Retina (tissue), 1 donor: ENCODE measurements around the gene DKKL1.

Experiments
- DNase-seq: peaks from one replicate; pipeline ENCODE4 v3.0.0-alpha.2; 2016

DKKL1 gene

DNA sequence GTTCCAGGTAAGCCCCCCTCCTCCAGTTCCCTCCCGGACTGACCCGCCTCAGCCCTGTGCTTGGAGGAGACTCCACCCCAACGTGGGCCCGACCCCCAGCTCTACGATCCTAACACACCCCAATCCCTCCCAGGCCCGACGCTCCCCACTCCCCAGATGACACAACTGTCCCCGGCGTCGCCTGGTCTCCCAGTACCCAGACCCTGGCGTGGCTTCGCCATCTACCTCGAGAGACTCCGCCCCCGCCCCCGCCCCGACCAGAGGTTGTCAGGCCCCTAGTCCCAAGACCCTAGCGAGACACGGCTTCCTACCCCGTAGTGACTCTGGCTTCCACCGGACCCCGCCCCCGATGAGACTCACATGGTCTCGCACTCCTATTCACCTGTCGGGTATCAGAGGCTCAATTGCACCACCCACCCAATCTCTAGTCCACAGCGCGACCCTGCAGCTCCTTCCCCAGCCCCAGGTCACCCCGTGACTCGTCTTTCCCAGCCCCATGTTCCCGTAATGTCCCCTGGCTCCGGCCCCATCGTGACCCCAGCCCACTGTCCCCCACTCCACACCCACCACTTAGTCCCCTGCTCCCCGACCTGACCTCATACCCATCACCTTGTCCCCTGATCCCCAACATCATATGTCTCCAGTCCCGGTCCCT is 25.5 kb upstream of the DKKL1 start:
- DNase-seq, result no peak

DNA sequence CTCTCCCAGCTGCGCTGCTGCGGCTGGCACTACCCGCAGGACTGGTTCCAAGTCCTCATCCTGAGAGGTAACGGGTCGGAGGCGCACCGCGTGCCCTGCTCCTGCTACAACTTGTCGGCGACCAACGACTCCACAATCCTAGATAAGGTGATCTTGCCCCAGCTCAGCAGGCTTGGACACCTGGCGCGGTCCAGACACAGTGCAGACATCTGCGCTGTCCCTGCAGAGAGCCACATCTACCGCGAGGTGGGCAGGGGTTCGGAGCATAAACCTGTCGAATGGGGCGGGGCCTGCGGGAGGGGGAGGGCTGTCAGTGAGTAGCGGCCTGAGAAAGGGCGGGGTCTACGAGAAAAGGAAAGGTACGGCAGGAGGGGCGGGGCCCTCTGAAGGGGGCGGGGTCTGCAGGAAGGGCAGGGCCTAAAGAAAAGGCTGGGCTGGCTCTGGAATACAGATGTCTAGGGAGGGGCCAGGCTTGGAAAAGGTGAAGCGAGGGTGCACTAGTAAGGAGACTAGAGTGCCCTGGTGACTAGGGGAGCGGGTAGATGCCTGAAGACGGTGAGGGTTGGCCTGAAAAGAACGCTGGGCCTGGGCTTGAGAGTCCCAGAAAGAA is 24.9 kb upstream of the DKKL1 start:
- peak; percentile 52 for DNase-seq

DNA sequence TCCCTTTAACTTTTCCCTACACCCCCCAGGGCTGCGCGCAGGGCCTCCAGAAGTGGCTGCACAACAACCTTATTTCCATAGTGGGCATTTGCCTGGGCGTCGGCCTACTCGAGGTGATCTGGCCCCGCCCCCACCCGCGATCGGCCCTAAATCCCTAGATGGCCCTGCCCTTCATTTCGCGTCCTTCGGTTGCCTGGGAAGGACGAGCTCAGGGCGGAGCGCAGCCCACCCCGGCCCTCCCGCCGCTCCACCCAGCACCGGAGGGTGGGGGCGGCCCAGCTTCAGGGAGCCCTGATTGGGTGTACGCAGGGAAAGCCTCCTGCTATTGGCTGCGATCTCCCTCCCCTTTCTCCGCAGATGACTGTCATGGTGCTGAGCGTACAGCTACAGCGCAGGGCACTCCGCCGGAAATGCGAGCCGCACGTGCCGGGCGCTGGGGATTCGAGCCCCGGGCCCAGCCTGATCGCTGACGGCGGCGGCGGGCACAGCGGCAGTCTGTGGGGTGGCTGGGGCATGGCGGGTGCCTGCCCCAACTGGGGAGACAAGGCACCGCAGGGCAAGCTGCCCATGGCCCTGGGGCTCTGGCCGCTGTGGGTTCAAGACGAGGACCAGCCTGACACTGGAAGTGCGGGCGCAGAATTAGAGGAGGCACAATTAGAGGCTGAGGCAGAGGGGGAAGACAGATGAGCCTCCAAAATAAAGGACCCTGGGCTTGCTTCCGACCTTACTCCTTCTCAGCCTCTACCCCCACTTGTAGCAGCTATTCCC is 24.2 kb upstream of the DKKL1 start:
- DNase-seq, result peak; percentile 90

DNA sequence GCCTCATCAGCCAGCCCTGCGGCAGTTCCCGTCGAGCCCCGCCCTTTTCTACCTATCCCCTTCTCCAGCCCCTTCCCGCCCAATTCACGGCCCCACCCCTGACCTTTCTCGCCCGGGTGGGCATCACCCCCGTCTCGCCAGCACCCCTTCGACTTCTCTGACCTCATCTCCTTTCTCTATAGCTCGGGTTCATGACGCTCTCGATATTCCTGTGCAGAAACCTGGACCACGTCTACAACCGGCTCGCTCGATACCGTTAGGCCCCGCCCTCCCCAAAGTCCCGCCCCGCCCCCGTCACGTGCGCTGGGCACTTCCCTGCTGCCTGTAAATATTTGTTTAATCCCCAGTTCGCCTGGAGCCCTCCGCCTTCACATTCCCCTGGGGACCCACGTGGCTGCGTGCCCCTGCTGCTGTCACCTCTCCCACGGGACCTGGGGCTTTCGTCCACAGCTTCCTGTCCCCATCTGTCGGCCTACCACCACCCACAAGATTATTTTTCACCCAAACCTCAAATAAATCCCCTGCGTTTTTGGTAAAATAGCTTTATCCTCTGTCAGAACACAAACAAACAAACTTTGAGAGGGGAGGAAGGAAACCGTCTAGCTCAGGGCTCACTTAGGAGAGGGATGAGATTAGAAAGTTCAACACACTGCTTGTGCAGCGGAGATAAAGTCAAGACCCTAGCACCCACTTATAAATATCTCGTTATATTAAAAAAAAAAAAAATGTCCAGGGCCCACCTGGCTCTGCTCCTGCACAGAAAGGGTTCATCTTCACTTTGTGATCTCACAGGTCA is 23.4 kb upstream of the DKKL1 start:
- no peak for DNase-seq

DNA sequence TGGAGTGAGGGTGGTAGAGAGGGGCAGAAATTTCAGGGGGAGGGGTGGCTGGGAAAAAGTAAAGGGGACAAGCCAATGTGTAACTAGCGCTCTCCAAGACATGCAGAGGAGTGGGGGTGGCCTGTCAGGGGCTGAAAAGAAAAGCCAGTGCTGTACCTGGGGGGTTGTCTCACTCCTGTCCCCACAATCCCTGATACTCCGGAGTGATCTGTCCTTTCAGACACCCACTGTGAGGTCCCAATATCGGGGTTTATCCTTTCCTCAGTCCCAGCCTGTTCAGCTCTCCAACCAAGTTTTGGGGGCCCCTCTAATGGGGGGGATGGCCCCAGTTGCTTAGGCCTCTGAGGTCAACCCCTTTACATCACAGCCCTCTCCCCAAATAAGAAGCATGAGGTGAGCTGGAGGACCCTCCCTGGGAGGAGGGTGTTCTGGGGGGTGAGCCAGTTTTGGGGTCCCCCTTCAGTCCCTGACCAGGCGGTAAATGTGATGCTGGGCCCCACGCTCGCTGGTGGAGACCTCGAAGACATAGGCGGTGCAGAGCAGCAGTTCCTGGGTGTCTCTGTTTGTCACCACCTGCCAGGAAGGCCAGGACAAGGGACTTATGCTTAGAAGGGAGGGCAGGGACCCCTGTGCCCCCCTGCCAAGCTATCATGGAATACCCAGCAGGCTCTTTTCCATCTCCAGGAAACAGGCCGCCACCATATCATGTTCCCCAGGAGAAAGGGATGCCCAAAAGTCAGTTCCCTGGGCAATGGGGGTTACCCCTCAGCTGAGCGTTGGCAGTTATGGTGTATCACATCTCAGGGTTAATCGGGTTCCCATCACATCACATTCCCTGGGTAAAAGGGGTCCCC is 22.6 kb upstream of the DKKL1 start:
- DNase-seq, result no peak

DNA sequence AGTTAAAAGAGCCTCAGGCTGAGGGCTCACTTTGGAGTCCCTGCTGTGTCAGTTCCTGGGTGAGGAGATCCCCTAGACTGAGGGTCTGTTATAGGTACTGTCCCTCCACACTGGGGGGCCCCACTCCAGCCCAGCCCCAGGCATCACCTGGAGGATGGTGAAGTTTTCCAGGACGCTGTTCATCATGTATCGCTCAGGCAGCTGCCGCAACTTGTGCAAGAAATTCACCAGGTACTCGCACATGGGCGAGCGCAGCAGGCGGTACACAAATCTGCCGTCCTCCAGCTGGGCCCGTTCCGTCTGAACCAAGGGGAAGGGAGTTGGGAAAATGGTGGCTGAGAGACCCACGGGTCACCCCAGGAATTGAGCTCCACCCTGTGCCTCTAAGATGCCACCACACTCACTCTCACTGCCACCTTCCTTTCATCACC is 21.4 kb upstream of the DKKL1 start:
- DNase-seq, result no peak

DNA sequence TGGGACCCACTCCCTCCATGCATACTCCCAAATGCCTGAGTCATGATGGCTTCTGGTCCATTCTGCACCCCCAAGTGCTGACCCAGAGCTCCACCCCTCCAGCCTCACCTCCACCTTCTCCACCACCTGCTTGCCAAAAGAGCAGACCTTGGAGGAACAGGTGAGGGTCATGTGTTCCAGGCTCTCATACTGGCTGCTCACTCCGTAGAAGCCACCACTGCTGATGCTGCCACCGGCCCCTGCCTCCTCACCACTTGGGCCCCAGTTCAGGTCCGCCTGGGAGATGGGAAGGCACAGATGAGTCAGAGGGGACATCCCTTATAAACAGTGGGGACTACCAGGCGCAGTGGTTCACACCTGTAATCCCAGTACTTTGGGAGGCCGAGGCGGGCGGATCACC is 20.6 kb upstream of the DKKL1 start:
- no peak for DNase-seq

DNA sequence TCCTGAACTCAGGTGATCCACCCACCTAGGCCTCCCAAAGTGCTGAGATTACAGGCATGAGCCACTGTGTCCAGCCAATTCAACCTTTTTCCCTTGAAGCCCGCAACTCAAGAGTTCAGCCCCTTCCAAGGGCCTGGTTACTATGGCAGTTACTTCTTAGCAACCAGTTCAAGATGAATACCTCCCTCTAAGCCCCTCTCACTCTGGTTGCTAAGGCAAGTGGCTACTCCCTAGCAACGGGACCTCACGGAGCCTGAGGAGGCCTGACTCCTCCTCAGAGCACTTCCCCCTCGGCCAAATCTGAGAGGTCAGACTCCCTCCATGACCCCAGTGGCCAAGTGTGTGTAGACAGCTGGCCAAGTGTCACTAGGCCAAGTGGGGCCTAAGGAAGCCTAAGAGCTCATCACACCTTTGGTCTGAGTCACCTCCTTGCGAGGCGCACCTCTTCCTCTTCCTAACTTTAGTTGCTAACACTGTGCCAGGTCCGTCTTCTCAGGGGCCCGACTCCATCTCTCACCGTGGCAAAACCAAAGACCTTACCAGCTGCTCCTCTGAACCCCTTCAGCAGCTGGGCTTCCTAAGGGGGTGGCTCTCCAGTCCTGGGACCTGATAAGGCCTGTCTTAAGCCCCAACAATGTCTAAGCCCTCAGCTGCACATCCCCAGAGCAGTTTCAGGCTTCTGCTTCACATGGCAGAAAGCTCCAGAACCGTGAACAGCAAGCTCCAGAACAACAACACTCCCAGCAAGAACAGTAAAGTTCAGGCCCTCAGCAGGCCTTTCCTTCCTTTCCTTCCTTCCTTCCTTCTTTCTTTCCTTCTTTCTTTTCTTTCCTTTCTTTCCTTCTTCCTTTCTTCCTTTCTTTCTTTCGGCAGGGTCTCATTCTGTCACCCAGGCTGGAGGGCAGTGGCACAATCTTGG is 18.9 kb upstream of the DKKL1 start:
- DNase-seq, result no peak

DNA sequence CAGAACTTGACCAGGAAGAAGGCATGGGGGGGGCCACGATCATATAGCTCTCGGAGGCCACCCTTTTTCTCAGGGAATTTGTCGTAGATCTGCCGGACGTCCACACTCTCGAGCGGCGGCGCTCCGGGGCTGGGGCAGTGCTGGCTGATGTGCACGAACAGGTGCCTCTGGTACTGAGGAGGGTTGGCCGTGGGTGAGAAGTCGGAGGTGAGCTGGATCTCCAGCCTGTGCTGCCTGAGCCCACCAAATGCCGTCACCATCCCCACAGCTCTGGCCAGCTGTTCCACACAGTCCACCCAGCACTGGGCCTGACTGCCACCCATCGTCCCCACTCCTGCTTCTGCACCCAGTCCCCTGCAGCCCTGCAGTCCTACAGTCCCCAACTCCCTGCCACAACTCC is 16.5 kb upstream of the DKKL1 start:
- no peak for DNase-seq

DNA sequence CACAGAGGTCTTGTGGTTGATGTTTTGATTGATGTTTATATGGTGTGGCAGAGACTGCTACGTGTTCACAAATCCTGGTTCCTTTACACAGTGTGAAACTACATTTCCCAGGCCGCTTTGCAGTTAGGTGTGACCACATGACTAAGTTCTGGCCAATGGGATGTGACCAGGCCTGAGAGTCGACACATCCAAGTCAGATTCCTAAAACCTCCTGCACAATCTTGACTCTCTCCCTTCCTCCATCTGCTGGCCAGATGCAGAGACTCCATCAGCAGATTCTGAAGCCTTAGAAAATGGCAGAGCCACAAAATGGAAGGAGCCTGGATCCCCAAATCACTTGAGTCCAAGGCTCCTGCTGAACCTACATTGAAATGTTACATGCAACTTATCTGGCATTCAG is 15.8 kb upstream of the DKKL1 start:
- no peak for DNase-seq

DNA sequence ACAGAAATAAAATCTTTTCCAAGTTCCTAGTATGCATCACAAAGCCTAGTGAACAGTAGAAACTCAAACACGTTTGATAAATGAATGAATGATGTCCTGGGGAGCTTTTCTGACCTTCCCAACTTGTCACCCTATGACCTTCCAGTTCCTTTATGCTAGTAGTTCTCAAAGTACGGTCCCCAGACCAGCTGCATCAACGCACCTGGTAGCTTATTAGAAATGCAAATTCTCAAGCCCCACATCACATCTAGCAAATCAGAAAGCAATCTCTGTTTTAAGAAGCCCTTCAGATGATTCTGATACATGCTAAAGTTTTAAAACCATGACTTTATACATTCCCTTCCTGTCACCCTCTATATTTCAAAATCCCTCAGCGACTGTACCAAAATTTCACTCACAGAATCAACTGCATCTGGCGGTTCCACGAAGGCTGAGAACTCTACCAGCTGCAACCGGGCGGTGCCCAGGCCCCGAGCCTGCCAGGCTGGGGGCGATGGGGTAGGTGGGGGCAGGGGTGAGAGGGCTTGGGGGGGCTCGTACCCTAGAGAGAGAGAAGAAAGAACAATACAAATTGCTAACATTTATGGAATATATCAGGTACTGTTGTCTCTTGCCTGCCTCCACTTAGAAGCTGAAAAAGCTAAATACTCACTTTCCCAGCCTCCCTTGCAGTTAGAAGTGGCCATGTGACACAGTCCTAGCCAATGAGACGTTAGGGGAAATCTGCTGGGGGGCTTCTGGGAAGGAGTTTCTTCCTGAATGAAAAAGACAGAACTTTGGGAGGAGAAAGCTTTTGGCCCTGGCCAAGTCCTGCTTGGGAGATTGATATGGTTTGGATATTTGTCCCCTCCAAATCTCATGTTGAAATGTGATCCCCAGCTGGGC is 15.1 kb upstream of the DKKL1 start:
- no peak for DNase-seq

DNA sequence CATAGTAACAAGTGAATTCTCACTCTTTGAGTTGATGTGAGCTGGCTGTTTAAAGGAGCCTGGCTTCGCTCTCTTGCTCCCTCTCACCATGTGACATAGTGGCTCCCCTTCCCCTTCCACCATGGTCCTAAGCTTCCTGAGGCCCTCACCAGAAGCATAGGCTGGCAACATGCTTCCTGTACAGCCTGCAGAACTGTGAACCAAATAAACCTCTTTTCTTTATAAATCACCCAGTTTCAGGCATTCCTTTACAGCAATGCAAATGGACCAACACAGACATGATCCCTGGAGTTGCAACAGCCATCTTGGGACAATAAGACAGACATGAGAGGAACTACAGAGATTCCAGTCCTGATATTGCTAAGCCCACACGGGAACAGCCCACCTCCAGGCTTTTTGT is 14.1 kb upstream of the DKKL1 start:
- DNase-seq, result no peak

DNA sequence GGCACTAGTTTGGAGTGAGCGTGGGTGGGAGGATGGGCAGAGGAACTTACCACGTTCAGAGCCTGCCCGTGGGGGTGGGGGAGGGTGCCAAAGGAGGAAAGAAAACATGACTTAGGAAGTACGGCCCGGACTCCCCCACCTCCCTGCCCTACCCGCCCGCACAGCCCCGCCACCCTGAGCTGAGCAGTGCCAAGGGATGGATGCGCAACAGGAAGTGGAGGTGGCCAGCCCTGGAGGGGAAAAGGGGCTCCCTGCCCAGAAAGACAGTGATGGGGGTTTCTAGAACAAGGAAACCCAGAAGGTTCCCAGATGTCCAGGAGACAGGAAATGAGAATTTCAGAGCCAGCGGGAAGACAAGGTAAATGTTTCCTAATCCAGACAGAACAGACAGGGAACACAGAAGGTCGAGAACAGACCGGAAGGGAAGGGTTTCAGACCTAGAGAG is 7.7 kb upstream of the DKKL1 start:
- DNase-seq, result no peak

DNA sequence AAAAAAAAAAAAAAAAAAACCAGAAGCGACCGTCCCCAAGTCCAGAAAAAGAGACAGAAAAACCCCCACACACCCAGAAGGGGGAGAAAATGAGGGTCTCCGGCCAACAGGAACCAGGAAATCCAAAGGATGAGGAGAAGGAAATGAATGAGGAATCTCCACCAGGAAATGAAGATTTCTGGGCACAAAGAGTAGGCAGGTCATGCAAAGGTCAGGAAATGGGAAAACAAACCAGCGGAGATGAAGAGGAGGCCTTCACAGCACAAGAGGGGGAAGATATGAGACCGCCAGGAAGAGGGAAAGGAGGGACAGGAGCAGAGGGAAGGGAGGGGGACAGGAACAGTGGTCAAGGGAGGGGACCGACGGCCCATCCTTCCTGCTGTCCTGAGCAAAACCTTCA is 7.3 kb upstream of the DKKL1 start:
- DNase-seq, result no peak

DNA sequence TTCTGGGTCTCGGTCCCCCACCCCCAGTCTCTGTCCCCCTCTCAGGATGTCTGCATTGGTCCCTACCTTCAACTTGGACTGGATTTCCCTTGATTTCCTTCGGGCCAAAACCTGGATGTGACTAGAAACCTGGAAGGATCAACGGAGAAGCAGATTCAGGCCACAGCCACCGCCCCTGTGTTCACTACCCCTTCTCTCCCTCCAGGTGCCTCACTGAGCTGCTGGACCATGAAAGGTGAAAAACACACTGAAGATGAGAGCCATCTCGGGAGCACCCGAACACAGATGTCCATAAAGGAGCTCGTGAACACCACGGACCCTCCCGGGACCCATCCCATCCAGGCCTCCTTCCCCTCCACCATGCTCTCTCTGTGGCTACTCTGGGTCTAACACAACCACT is 6.5 kb upstream of the DKKL1 start:
- DNase-seq, result no peak

DNA sequence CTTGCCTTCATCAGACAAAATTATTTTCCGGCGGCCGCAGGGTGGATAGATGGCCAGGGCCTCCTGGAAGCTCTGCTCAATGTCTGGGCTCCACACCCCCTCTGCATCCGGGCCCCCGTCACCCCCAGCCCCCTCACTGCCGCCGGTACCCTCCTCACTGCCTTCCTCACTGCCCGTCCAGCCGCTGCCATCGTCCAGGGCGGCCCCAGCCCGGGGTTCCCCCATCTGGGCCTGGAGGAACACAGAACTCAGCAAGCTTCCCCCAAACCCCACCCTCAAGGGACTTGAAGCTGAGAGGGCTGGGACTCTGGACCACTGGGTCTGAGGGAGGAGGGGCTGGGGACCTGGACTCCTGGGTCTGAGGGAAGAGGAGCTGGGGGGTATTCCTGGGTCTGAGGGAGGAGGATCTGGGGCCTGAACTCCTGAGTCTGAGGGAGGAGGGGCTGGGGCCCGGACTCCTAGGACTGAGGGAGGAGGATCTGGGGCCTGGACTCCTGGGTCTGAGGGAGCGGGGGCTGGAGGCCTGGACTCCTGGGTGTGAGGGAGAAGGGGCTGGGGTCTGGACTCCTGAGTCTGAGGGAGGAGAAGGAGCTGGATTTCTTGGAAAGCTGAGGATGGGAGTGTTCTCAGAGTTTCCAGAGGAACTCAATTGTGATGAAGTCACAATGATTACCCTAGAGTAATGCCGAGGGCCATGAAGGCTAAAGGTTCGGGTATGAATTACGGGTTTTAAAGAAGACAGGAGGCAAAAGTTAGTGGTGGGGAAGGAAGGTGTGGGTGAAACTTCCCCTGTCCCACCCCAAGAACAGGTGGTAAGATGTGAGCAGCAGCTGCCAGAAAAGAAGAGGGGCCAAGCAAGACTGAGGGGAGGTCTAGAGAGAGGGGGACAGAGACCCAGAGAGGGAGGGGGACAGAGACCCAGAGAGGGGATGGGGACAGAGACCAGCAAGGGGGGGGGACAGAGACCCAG is 3.5 kb upstream of the DKKL1 start:
- no peak for DNase-seq

DNA sequence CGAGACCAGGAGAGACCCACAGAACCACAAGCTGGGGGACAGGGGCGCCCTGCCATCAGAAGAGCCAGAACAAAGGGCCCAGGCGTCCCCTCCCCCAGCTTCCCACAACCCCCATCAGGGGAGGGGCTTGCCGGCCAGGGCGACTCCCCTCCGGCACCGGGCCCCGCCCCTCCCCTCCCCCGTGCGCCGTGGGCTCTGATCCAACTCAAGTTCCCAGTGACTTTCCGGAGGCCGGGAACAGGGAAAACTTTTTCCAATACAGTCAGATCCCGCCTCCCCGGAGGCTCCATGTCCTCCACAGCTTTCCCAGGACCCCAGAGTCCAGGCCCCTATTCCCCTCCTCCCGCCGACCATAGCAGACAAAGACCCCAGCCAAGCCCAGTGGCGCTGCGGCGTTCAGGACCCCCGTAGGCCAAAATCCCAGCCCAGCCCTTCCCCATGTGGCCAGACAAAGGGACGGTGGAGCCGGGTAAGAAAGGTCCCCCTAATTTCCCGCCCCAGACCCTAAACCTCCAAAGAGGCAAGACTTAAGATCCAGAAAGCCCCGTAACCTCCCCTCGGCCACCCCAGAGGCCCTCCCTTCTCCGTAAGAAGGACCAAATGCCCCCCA is 2.1 kb upstream of the DKKL1 start:
- peak; percentile 83 for DNase-seq
